NCI-H1417 treated with DMSO at 0.1 percent for 48 hours (cell line): Measurements from ENCODE around the gene CLMP.
"Not testable (repeated sequence)": the region's sequence is repeated elsewhere in the genome, so short reads cannot be mapped to it uniquely, and the experiment has no call there.

Experiments
- DNase-seq: peaks from one replicate; lab custom pipeline; 2025; lab: John Stamatoyannopoulos, UW

Gene CLMP

GRCh38 chr11:123217897-123218296 lies 22.8 kb upstream of the CLMP start:
- DNase-seq = no peak

GRCh38 chr11:123216249-123216648 lies 21.2 kb upstream of the CLMP start:
- DNase-seq = no peak

- DNase-seq = no peak
Measured at GRCh38 chr11:123214940-123215339, 19.9 kb upstream of the CLMP start.

- DNase-seq = no peak
Measured at GRCh38 chr11:123214396-123214795, 19.3 kb upstream of the CLMP start.

GRCh38 chr11:123213307-123213771 lies 18.3 kb upstream of the CLMP start:
- DNase-seq = no peak

GRCh38 chr11:123212406-123212805 lies 17.4 kb upstream of the CLMP start:
- no peak for DNase-seq

GRCh38 chr11:123211981-123212380 lies 16.9 kb upstream of the CLMP start:
- DNase-seq = no peak

- no peak for DNase-seq
Measured at GRCh38 chr11:123211149-123211852, 16.3 kb upstream of the CLMP start.

GRCh38 chr11:123209591-123209990 lies 14.5 kb upstream of the CLMP start:
- no peak for DNase-seq

GRCh38 chr11:123206791-123207434 lies 11.9 kb upstream of the CLMP start:
- no peak for DNase-seq

- not testable (repeated sequence) for DNase-seq
Measured at GRCh38 chr11:123206055-123206454, 11.0 kb upstream of the CLMP start.

- no peak for DNase-seq
Measured at GRCh38 chr11:123203934-123204333, 8.9 kb upstream of the CLMP start.

GRCh38 chr11:123203471-123203870 lies 8.4 kb upstream of the CLMP start:
- no peak for DNase-seq

GRCh38 chr11:123202155-123203151 lies 7.4 kb upstream of the CLMP start:
- DNase-seq = no peak

GRCh38 chr11:123200264-123200663 lies 5.2 kb upstream of the CLMP start:
- DNase-seq = no peak

- DNase-seq = no peak
Measured at GRCh38 chr11:123197711-123198110, 2.7 kb upstream of the CLMP start.

- DNase-seq = no peak
Measured at GRCh38 chr11:123196060-123196714, 1.1 kb upstream of the CLMP start.

GRCh38 chr11:123194337-123195187 lies 486 bp downstream of the CLMP start:
- no peak for DNase-seq

- no peak for DNase-seq
Measured at GRCh38 chr11:123193742-123194141, 1.3 kb downstream of the CLMP start.

GRCh38 chr11:123191939-123192338 lies 3.1 kb downstream of the CLMP start:
- no peak for DNase-seq

GRCh38 chr11:123190518-123190917 lies 4.5 kb downstream of the CLMP start:
- no peak for DNase-seq
